B cell (primary cell): ENCODE results near the gene PSMD9. TPM values are rescaled to one million over a fixed set of nuclear protein-coding genes. Genes with fewer than 3 reads are reported as not detected.

Experiments used
- polyA plus RNA-seq: library from polyadenylated mRNA; depleted of rRNA; stranded (reverse); fragments of >200 nt; gene quantifications from 2 replicates; pipeline ENCODE4 v1.2.3, GENCODE V29; 2012
- small RNA-seq: library from RNA; depleted of rRNA; stranded (forward); fragments of <200 nt; gene quantifications from one replicate; pipeline ENCODE3, GENCODE V24; 2012; ENCODE audit warnings: low replicate concordance, low read depth; ENCODE audit not compliant: insufficient read length
- total RNA-seq, 2 donors: library from RNA; stranded (reverse); fragments of 120-200 nt in 1 of 2; gene quantifications; 1 replicate in 1 of 2; 2 replicates in 1 of 2; pipeline versions ENCODE4 v1.2.3 to v1.2.4, GENCODE V29; 2013 to 2022

PSMD9 gene
- total and polyA plus RNA-seq, 2 donors (not counting 1 experiment from before 2014, with no cell fraction given): 37.1 to 83.4 TPM

Small RNA genes within 50 kb of the gene (small RNA-seq; reads per million reads assigned to genes)
- gene AC069503.3 (not detected), gene RF00017 (not detected), gene RNU7-170P (not detected)

Other genes starting within 250 kb of the PSMD9 start
- 1.3 and 2.0 TPM in 2 replicates for gene MORN3, start 219.1 kb upstream of the PSMD9 start, total RNA-seq
- 0.22 and 0.45 TPM in 2 replicates for gene MORN3, start 219.1 kb upstream of the PSMD9 start, polyA plus RNA-seq
- gene TMEM120B, start 176.0 kb upstream of the PSMD9 start, total RNA-seq: 9.2 and 11.5 TPM in 2 replicates
- gene TMEM120B, start 176.0 kb upstream of the PSMD9 start, polyA plus RNA-seq: 4.4 and 9.7 TPM in 2 replicates
- 87.1 and 90.3 TPM in 2 replicates for gene RHOF, start 95.1 kb upstream of the PSMD9 start, total RNA-seq
- 129 and 150 TPM in 2 replicates for gene RHOF, start 95.1 kb upstream of the PSMD9 start, polyA plus RNA-seq
- gene SETD1B, start 84.8 kb upstream of the PSMD9 start, total RNA-seq: 60.6 and 61.4 TPM in 2 replicates
- gene SETD1B, start 84.8 kb upstream of the PSMD9 start, polyA plus RNA-seq: 7.3 and 7.9 TPM in 2 replicates
- gene HPD, start 29.9 kb upstream of the PSMD9 start, total RNA-seq: not detected in 2 replicates
- not detected in 2 replicates for gene HPD, start 29.9 kb upstream of the PSMD9 start, polyA plus RNA-seq
- 1.4 and 1.6 TPM in 2 replicates for gene CFAP251, start 29.8 kb downstream of the PSMD9 start, total RNA-seq
- 0.22 and 0.97 TPM in 2 replicates for gene CFAP251, start 29.8 kb downstream of the PSMD9 start, polyA plus RNA-seq
- 75.6 and 75.9 TPM in 2 replicates for gene BCL7A, start 133.1 kb downstream of the PSMD9 start, total RNA-seq
- 71.0 and 80.7 TPM in 2 replicates for gene BCL7A, start 133.1 kb downstream of the PSMD9 start, polyA plus RNA-seq
- gene MLXIP, start 190.0 kb downstream of the PSMD9 start, total RNA-seq: 91.2 and 94.5 TPM in 2 replicates
- gene MLXIP, start 190.0 kb downstream of the PSMD9 start, polyA plus RNA-seq: 28.1 and 30.6 TPM in 2 replicates